OCI-LY1 (cell line): ENCODE measurements around the gene DAZL.

Experiments
- CTCF ChIP-seq: fragments of 200-600 bp; sonication (generic), shearing (Covaris generic); IDR thresholded peaks from 2 replicates; pipeline ENCODE4 v1.5.1; 2017; ENCODE audit warnings: mild to moderate bottlenecking, antibody characterized with exemption, low read length, moderate library complexity, mixed read lengths
- EZH2 ChIP-seq: fragments of 200-600 bp; sonication (generic), shearing (Covaris generic); IDR thresholded peaks from 2 replicates; pipeline ENCODE4 v1.8.0; 2017; ENCODE audit warnings: borderline replicate concordance, mixed run types, mild to moderate bottlenecking, antibody characterized with exemption, low read length, moderate library complexity, mixed read lengths

- no peak for TF ChIP-seq CTCF
- TF ChIP-seq EZH2, result no peak
Measured at GRCh38 chr3:16654976-16655375, 49.8 kb upstream of the DAZL start.
